GM19328 (cell line): ENCODE measurements around the gene CASTOR1.
A peak's percentile ranks its signal among the peaks of the same experiment; 100 is the strongest.

Experiments used
- ATAC-seq: cut with Tn5 transposase; IDR thresholded peaks from one replicate; pipeline ENCODE4 v1.9.1; 2021; ENCODE audit warnings: mild to moderate bottlenecking, moderate library complexity; ENCODE audit not compliant: unreplicated experiment

The CASTOR1 gene

GRCh38 chr22:30266445-30267381, 22.6 kb downstream of the CASTOR1 start, which contains the start of gene OSM:
Gene OSM, minus strand, starts transcription at chr22:30266851. Its CDS starts 52 bp downstream, at chr22:30266799.
- ATAC-seq, result no peak

GRCh38 chr22:30265823-30266444, 23.4 kb downstream of the CASTOR1 start:
- peak; percentile 65 for ATAC-seq

DNA sequence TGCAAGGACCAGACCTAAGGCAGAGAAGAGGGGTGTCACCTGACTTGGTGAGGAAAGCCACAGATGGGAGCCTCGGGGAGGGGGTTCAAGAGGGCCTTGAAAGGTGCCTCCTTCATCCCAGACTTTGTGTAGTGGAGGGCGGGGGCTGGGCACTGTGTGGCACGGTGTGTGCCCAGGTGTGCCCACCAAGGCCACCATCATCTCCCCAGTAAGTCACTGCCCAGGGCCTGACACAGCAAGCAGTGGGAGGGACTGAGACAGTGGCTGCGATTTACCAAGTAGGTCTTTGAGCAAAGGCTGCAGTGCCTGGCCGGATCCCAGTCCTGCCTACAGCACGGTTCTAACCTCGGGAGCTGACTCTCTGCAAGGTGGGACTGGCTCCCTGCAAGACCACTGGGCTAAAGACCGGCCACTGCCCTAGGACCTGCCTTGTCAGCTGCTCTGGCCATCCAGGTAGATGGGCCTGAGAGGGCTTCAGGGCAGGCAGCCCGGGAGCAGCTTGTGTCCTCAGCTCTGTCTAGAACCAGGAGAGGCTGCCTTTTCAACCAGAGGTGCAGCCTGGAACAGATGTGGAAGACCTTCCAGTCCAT, 24.1 kb downstream of the CASTOR1 start:
- ATAC-seq, result no peak

DNA sequence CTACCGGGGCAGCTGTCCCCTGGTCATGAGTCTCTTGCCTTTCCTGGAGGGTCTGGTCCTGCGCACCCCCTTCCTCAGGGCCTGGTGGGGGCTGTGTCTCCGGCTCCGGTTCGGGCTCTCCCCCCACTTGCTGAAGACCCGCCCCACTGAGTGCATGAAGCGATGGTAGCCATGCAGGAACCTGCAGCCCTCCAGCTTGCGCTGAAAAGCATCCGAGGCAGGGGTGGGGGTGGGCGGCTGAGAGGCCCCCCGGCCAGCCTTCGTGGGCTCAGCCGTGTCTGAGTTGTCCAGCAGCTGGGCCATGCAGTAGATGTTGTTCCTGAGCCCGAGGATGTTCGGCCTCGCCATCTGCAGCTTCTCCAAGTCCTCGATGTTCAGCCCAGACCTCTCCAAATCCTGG, 25.4 kb downstream of the CASTOR1 start:
- no peak for ATAC-seq

- ATAC-seq, result no peak
Measured at GRCh38 chr22:30262917-30263741, 26.2 kb downstream of the CASTOR1 start.

DNA sequence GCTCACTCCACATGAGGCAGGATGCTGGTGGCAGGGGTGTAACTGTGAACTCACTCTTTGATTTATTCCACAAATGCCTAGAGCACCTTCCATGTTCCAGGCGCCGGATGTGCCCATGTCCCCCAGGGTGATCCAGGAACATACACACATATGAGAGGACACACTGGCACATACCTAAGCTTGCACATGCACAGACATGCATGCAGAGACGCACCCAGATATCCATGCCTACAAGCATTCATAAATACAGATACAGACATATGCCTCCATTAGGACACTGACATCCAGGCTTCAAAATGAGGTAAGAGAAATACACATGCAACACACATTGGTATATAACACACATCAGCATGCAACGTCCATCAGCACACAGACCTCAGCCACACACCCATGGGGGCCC, 27.2 kb downstream of the CASTOR1 start:
- ATAC-seq, result no peak

- no peak for ATAC-seq
Measured at GRCh38 chr22:30261134-30261533, 28.2 kb downstream of the CASTOR1 start.

DNA sequence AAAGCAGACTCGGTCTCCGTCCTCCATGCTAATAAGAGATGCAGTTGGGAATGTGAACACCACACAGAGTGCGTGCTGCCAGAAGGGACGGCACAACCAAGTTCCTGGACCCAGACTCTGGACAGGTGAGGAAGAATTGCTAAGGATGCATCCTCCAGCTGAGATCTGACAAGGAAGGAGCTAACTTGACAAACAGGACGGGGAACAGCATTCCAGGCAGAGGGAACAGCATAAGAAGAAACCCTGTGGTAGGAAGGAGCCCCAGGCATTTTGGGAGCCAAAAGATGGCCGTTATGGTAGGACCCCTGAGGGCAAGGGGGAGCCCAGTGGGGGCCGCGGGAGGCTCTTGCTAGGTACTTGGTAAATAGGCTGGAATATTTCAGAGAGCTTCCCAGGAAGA, 28.6 kb downstream of the CASTOR1 start:
- ATAC-seq, result no peak

- no peak for ATAC-seq
Measured at GRCh38 chr22:30260276-30260675, 29.0 kb downstream of the CASTOR1 start.

DNA sequence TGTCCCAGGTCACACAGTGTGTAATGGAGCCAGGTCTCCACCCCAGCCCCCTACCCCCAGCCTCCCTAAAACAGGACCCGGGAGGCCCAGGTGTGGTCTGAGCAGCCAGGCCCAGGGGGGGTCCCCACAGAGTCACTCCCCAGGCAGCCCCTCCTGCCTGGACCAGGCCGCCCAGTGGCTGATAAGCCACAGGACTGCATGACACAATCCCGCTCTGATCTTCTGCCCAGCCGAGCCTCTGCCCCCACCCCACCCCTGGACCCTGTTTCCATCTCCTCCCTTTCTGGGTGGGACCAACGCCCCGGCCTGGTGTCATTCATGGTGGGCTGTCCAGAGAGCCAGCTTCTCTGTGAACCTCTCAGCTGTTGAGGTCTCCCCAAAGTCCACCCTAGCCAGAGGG, 35.0 kb downstream of the CASTOR1 start:
- ATAC-seq, result no peak

DNA sequence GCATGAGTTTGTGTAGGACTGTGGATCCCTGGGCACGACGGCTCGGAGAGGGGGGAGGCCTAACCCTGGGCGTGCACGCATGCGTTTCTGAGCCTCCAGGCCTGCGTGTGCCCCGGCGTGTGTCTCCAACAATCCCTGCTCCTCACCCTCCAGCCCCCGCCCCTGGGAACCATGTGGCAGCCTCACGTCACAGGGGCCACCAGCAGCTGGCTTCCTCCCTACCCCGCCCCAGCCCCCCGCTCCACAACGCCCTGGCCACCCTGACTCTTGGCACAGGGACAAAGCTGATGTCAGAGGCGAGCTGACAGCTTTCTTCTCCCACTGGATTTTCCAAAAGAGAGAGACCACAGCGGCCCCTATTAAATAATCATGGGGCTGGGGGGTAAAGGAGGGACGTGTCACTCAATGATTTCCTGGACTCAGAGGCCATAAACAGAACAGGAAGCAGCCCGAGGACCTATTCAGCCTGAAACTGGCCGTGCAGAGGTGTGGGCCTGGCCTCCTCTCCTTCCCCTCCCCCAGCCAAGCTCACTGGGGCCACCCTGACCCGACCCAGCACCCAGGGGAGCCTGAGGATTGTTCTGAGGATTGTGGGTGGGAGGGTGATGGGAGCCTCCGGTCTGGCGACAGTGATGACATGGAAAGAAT, 36.0 kb downstream of the CASTOR1 start:
- no peak for ATAC-seq

GRCh38 chr22:30252411-30253204, 36.7 kb downstream of the CASTOR1 start:
- ATAC-seq, result no peak

- ATAC-seq, result no peak
Measured at GRCh38 chr22:30251711-30252110, 37.6 kb downstream of the CASTOR1 start.

- no peak for ATAC-seq
Measured at GRCh38 chr22:30250661-30251267, 38.5 kb downstream of the CASTOR1 start.

GRCh38 chr22:30250039-30250565, 39.2 kb downstream of the CASTOR1 start:
- no peak for ATAC-seq

- ATAC-seq, result no peak
Measured at GRCh38 chr22:30249049-30250038, 40.0 kb downstream of the CASTOR1 start.

DNA sequence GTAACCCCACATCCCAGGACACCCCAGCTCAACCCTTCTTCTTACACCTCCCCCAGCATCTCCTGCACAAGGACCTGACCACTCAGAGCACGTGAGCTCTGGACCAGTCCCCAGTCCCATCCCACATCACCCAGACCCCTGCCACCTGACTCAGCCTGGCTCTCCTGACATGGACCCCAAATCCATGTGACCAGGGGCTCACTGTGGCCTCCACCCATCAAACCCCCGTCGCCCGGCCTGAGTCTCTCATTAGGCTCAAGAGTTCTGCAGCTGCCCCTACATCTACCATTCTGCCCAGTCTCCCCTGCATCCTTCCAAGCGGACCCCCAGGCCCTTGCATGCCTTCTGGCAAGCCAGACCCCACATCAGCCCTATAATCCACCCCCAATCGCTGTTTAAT, 40.8 kb downstream of the CASTOR1 start:
- ATAC-seq, result no peak

DNA sequence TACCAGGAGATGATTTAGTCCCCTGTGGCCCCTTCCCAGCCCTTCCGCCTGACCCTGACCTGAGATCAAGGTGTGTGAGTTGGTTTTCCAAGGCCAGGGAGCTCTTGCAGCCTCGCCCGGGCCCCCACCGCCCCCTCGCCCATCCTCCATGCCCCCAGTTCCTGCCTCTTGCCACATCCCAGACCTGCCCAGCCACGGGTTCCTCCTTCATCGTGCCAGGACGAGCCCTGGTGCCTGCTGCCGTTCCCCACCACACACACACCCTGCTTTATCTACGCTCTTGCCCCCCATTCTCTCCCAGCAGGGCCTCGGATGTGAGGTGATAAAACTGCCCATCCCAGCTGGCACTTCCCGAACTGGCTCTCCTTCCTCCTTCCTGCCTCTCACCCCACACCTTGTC, 41.3 kb downstream of the CASTOR1 start:
- ATAC-seq, result no peak
